Pancreas (tissue), 10 donors: Measurements from ENCODE around the gene FASLG. TPM values are rescaled to one million over a fixed set of nuclear protein-coding genes. Genes with fewer than 3 reads are reported as not detected.
A peak's percentile ranks its signal among the peaks of the same experiment; 100 is the strongest.

ENCODE experiments used
- ATAC-seq, 4 donors: fragments of 200-7000 bp; cut with Tn5 transposase; one replicate each; pipeline versions ENCODE4 v1.8.0 to v1.9.1; 2020; ENCODE audit warnings: mild to moderate bottlenecking in 4 of 4, moderate library complexity in 4 of 4
- DNase-seq, 6 donors: peaks; one replicate each; pipeline ENCODE4 v3.0.0-alpha.2; 2020
- FAIRE-seq: peaks from 2 replicates; lab custom pipeline; 2012; peaks lifted over from hg19 to GRCh38; lab: Jason Lieb, UNC
- H3K27ac ChIP-seq, 4 donors: fragments of 200-600 bp; sonication (generic); 1 replicate in 3 of 4; 2 replicates in 1 of 4; pipeline versions ENCODE4 v1.5.0 to v1.8.0; 2020
- H3K27me3 ChIP-seq, 4 donors: fragments of 200-600 bp; one replicate each; pipeline ENCODE4 v1.8.0; 2021
- H3K36me3 ChIP-seq, 3 donors: fragments of 200-600 bp; sonication (generic) in 1 of 3; one replicate each; pipeline versions ENCODE4 v1.5.0 to v1.8.0; 2020 to 2021
- H3K4me1 ChIP-seq, 3 donors: fragments of 200-600 bp; one replicate each; pipeline ENCODE4 v1.8.0; 2021
- H3K4me3 ChIP-seq, 4 donors: fragments of 200-600 bp; sonication (generic) in 2 of 4; one replicate each; pipeline versions ENCODE4 v1.5.0 to v1.8.0; 2020 to 2021
- H3K9me3 ChIP-seq, 4 donors: fragments of 200-600 bp; one replicate each; pipeline ENCODE4 v1.8.0; 2021
- WGBS, 2 donors: extraction: QIAGEN DNeasy Blood & Tissue Kit; methylation state at CpG; one replicate each; pipeline ENCODE4 v1.1.7; 2013; 5-methylcytosine and 5-hydroxymethylcytosine counted together
- intact Hi-C, 3 donors: fragments of 100-400 bp; cut with DNase I; formaldehyde crosslinking; loops; one replicate each; pipeline versions ENCODE4 v1.11.1 to v1.14.2; 2022
- polyA plus RNA-seq, 2 donors: library from polyadenylated mRNA; stranded (reverse); fragments of 200-250 nt; gene quantifications; one replicate each; pipeline ENCODE4 v1.2.3, GENCODE V29; 2013
- total RNA-seq, 6 donors: library from RNA; stranded (reverse); fragmentation: NEBNext Ultra II Directional in 4 of 6; extraction: Animal tissue kit (Norgen Biotek cat#: 25700) in 4 of 6; gene quantifications; one replicate each; pipeline versions ENCODE4 v1.2.1 to v1.2.4, GENCODE V29; 2021 to 2023
- TF ChIP-seq, protein P1 (sequence below), 4 donors: fragments of 200-600 bp; sonication (generic) in 3 of 4; IDR thresholded peaks; one replicate each; pipeline versions ENCODE4 v1.5.0 to v1.8.0; 2021; ENCODE audit warnings: antibody characterized with exemption in 4 of 4
- donor health status: healthy with polysubstance abuse.
- donor health status: DM: no; HTN: no; CAD: no; lungs with moderate emphysema.
- donor health status: DM: no; HTN: no; CAD: no.
- donor health status: control.
- donor health status: control.
- donor health status: Bipolar disorder and iron deficiency.
- donor health status: DM: yes; HTN: yes; CAD: no.
- donor health status: DM: no; HTN: no; CAD: no.
- donor health status: DM: no; HTN: no; CAD: no.
- donor health status: DM: yes; HTN: yes; CAD: no.

The FASLG gene
- total and polyA plus RNA-seq, 8 donors = 0.06 to 0.37 (median 0.16) TPM; not detected in 3

DNA sequence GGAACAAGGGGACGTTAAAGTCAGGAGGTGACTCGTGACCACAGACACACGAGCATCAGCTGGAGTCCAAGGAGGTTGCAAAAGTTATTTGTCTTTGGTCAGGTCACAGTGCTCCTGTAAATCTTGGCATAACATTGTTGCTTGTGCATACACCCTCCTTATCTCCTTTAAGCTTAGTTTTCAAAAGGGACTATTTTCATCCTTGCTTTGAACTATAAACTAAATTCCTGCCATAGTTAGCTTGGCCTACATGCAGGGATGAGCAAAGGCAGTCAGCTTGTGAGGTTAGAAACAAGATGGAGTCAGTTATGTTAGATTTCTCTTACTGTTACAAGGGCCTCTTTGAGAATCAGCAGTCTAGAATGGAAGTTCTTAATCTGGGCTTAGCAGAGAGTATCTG is 28.0 kb upstream of the FASLG start:
- no peaks in the 10 kb centered on the region for H3K4me1 ChIP-seq
- no peaks in the 10 kb centered on the region for H3K27me3 ChIP-seq
- no peaks in the 10 kb centered on the region for H3K36me3 ChIP-seq
- H3K4me3 ChIP-seq = no peak overlapping the region
- no peak for FAIRE-seq
- ATAC-seq = no peak
- no peak for DNase-seq
- 50 to 63% methylated on average over 3 of the region's 3 CpGs for WGBS, 2 donors
- TF ChIP-seq, protein P1, sequence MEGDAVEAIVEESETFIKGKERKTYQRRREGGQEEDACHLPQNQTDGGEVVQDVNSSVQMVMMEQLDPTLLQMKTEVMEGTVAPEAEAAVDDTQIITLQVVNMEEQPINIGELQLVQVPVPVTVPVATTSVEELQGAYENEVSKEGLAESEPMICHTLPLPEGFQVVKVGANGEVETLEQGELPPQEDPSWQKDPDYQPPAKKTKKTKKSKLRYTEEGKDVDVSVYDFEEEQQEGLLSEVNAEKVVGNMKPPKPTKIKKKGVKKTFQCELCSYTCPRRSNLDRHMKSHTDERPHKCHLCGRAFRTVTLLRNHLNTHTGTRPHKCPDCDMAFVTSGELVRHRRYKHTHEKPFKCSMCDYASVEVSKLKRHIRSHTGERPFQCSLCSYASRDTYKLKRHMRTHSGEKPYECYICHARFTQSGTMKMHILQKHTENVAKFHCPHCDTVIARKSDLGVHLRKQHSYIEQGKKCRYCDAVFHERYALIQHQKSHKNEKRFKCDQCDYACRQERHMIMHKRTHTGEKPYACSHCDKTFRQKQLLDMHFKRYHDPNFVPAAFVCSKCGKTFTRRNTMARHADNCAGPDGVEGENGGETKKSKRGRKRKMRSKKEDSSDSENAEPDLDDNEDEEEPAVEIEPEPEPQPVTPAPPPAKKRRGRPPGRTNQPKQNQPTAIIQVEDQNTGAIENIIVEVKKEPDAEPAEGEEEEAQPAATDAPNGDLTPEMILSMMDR (IDR thresholded peaks at IDR 0.05) = no peak
- H3K9me3 ChIP-seq = no peaks in the 10 kb centered on the region
- intact Hi-C loops = no loop called here
- no peak overlapping the region for H3K27ac ChIP-seq

DNA sequence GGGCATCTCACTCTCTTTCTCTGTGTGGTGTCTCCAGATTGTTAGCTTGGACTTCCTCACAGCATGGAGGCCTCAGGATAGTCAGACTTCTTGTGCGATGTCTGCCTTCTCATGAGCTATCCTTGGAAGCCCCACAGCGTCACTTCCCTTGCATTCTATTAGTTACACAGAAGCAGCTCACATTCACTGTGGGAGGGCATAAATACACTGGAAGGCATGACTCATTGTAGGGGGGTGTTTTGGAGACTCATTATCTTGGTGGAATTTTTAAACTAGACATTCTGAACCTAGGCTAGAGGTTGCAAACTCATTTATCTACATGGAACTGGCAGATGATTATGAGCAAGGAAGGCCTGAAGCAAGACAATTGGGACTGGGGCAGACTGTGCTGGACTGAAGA is 21.4 kb upstream of the FASLG start:
- H3K27ac ChIP-seq = no peak overlapping the region
- no peaks in the 10 kb centered on the region for H3K27me3 ChIP-seq
- FAIRE-seq = no peak
- H3K4me3 ChIP-seq = no peak overlapping the region
- intact Hi-C loops = no loop called here
- ATAC-seq = no peak
- no peaks in the 10 kb centered on the region for H3K4me1 ChIP-seq
- no peaks in the 10 kb centered on the region for H3K36me3 ChIP-seq
- no peaks in the 10 kb centered on the region for H3K9me3 ChIP-seq
- DNase-seq = no peak
- 91 to 100% methylated on average over 2 of the region's 2 CpGs for WGBS, 2 donors
- TF ChIP-seq, protein P1 (IDR thresholded peaks at IDR 0.05) = no peak

DNA sequence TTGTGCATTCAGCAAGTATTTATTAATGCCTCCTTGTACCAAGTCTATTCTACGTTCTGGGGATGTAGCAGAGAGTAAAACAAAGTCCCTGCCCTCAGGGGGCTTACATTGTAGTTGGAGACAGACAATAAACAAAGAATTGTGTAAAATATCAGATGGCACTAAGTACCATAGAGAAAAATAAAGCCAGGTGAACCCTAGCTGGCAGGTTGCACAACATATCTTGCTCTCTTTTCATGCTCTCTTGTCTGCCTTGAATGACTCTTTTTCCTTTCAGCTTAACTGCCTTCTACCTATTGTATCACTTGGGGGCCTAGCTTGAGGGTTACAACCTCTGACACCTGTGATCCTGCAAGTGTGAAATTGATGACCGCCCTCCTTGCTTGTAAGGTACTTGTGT is 20.7 kb upstream of the FASLG start:
- Histone ChIP-seq H3K27ac (no peak overlapping the region), H3K27me3 (no peaks in the 10 kb centered on the region), H3K36me3 (no peaks in the 10 kb centered on the region), H3K4me3 (no peak overlapping the region), H3K9me3 (no peaks in the 10 kb centered on the region), H3K4me1 (no peaks in the 10 kb centered on the region)
- DNase-seq (no peak), FAIRE-seq (no peak), ATAC-seq (no peak)
- TF ChIP-seq, protein P1 (IDR thresholded peaks at IDR 0.05) = no peak
- 81 to 88% methylated on average over 2 of the region's 2 CpGs for WGBS, 2 donors
- intact Hi-C loops = no loop called here

DNA sequence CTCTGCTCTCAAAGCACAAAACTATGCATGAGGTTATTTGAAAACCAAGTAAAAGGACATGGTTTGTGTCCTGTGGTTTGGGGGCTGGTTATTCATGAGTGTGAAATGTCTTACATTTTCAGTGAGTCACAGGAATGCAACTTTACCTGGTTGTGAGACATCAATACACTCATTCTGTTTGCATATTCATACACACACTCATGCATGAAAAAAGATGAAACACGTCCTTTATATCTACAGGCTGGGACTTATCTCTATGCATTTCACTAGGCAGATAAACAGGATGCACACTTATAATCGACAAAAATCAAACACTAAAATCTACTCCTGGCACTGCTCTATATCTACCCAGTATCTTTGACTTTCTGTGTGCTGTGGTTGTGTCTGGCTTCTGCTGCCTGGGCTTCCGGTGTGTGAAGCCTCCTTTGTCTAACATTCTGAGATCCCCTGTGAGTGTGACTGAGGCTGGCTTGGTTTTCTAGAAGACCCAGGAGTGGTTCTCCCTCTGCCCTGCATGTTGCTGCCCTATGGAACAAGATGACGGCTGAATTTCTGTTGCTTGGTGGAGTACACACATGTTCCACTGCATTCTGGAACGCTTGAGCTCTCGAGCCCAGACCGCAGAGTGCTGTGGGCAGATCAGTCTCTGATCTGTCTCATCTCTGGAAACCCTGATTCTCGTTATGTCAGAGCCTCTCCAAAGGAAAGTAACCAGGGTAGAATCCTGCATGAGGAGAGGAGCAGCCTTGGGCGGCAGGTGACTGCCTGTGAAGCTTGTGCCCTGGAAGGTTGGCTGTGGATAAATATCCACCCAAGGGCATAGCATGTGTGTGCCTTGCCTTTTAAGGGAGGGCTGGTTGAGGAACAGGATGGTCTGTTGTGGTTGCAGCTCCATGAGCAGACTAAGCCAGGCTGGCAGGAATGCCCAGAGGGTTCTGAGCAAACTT is 19.7 kb upstream of the FASLG start:
- FAIRE-seq (no peak), DNase-seq (no peak), ATAC-seq (peak in 2 of 4 donors; percentile 12 to 45)
- no peaks in the 10 kb centered on the region for H3K4me1 ChIP-seq
- H3K4me3 ChIP-seq = no peak overlapping the region
- 57 to 61% methylated on average over 9 of the region's 9 CpGs for WGBS, 2 donors
- H3K27me3 ChIP-seq = no peaks in the 10 kb centered on the region
- no peak overlapping the region for H3K27ac ChIP-seq
- intact Hi-C loops = no loop called here
- no peaks in the 10 kb centered on the region for H3K36me3 ChIP-seq
- no peaks in the 10 kb centered on the region for H3K9me3 ChIP-seq
- TF ChIP-seq, protein P1 (IDR thresholded peaks at IDR 0.05) = no peak

DNA sequence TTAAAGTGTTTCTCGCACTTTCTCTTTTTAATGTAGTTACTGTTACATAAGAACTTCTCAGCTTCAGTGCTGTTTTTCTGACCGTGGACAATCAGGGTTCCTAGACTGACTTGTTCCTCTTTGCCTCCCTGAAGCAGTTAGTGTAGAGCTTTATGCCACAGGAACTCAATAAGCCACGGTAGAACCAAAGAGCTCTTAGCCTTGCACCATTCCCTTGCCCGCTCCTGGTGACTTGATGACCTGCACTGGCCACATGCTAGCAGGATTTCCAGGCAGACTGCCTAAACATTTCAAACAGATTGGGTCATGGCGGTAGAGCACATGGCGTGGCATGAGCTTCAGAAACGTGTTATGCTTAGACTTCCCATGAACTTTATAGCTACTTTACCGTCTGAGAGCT is 18.8 kb upstream of the FASLG start:
- H3K27me3 ChIP-seq = no peaks in the 10 kb centered on the region
- H3K9me3 ChIP-seq = no peaks in the 10 kb centered on the region
- TF ChIP-seq, protein P1 (IDR thresholded peaks at IDR 0.05) = no peak
- H3K4me1 ChIP-seq = no peaks in the 10 kb centered on the region
- ATAC-seq (no peak), DNase-seq (no peak), FAIRE-seq (no peak)
- H3K36me3 ChIP-seq = no peaks in the 10 kb centered on the region
- H3K4me3 ChIP-seq = no peak overlapping the region
- H3K27ac ChIP-seq = no peak overlapping the region
- WGBS, 2 donors = 74 to 80% methylated on average over 8 of the region's 8 CpGs
- intact Hi-C loops = no loop called here
